ENCODE data around the gene COLQ.
"Not testable (repeated sequence)": the region's sequence is repeated elsewhere in the genome, so short reads cannot be mapped to it uniquely, and the experiment has no call there.

COLQ gene

GRCh38 chr3:15486979-15487378 lies 34.5 kb downstream of the COLQ start:
- no peak for ATAC-seq

GRCh38 chr3:15486020-15486419 lies 35.5 kb downstream of the COLQ start:
- no peak for ATAC-seq

DNA sequence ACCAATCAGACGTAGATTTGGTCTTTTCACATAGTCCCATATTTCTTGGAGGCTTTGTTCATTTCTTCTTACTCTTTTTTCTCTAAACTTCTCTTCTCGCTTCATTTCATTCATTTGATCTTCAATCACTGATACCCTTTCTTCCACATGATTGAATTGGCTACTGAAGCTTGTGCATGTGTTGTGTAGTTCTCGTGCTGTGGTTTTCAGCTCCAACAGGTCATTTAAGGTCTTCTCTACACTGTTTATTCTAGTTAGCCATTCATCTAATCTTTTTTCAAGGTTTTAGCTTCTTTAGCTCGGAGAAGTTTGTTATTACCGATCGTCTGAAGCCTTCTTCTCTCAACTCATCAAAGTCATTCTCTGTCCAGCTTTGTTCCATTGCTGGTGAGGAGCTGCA lies 37.0 kb downstream of the COLQ start:
- ATAC-seq = not testable (repeated sequence)

- ATAC-seq = no peak
These were observed 41.9 kb downstream of the COLQ start for GRCh38 chr3:15479400-15480224.

- ATAC-seq = no peak
These were observed 42.9 kb downstream of the COLQ start for GRCh38 chr3:15478640-15478979.

- ATAC-seq = no peak
These were observed 43.4 kb downstream of the COLQ start for GRCh38 chr3:15477951-15478639.

DNA sequence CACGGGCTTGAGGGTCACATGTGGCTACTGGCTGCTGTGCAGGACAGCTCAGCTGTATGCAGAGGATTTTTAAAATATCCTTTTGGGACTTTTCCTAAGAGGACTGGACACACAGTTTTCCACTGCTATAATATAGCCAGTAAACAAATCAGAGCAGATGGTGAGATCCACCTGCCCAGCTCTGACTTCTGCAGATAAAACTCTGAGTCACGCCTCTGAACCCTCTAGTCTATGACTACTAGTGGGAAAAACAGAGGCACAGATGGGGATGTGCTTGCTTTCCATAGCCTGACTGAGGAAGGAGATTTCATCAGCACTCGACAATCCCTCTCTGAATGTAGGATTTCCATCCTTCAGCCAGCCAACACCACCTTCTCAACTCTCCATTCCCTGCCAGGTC lies 45.1 kb downstream of the COLQ start:
- ATAC-seq = no peak

DNA sequence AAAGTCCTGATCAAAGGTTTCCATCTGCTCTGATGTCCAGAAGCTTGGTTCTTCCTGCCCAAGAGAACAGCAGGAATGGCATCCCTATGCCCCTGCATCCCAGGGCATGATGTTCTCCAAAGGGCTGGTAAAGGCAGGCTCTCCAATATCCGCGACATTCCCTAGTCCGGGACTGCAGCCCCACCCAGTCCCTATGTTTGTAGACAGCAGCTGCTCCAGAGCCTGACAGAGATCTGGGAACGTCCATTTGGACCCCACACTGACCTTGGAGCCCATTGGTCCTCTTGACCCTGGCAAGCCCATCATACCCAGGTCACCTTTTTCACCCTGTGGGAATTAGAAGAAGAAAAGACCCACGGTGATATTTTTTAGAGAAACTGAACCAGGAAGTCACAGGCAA lies 46.3 kb downstream of the COLQ start:
- no peak for ATAC-seq

DNA sequence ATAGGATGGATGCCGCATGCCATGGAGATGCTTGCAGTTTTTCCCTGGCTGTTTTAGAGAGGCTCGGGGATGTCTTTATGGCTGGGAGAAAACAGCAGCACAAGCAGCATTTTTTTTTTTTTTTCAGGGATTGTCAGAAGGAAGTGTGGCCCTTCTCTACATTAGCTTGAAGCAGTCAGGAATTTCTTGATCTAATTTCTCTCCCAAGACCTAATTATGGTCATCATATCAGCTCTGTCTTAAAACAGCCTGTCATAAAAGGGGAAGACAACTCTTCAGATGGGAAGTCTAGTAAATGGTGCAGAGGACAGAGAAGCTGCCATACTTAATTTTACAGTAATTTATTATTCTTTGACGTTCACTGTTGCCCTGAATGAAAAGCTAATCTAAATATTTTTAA lies 49.6 kb downstream of the COLQ start:
- no peak for ATAC-seq

- ATAC-seq = no peak
These were observed 50.7 kb downstream of the COLQ start for GRCh38 chr3:15470849-15471248.

GRCh38 chr3:15470261-15470660 lies 51.2 kb downstream of the COLQ start:
- ATAC-seq = no peak

DNA sequence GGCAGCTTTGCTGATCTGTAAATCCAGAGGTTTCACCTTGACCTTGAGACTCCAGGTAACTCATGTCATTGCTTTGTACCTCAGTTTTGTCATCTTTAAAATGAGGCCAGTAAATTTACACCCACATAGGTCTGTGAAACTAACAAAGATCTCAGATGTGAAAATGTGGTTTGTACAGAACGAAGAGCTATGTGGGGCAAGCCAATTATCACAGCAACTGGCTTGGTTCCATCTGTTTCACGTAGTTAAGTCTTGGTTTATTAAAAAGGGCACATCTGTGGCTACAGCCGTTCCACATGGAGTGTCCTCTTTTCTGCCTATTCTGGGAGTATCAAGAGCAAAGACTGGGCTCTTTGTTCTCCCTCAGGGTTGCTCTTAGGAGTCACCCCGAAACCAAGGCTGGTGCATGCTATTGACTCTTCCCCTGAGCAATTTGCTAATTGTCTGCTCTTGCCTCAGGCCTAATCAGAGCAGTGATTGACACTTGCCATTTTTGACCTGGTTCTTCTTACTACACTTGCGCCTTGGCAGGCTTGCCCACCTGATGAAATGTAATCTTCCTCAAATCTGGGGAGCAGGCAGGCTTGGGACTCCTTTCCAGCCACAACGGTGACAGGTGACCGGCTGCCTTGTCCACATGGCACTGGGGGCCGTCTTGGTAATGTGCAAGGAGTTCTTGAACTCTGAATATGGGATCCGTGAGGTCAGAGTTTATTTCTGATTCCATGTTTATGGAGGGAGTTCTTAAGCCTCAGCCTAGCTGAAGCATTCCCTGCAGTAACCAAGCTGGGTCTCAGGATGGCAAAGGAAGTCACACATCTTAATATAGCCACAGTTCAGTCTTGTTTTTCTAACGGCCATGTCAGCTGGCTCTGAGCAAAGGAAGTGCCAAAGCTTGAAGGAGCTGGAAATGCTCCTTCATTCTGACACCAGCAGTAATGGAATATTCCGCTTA lies 54.0 kb downstream of the COLQ start:
- no peak for ATAC-seq

DNA sequence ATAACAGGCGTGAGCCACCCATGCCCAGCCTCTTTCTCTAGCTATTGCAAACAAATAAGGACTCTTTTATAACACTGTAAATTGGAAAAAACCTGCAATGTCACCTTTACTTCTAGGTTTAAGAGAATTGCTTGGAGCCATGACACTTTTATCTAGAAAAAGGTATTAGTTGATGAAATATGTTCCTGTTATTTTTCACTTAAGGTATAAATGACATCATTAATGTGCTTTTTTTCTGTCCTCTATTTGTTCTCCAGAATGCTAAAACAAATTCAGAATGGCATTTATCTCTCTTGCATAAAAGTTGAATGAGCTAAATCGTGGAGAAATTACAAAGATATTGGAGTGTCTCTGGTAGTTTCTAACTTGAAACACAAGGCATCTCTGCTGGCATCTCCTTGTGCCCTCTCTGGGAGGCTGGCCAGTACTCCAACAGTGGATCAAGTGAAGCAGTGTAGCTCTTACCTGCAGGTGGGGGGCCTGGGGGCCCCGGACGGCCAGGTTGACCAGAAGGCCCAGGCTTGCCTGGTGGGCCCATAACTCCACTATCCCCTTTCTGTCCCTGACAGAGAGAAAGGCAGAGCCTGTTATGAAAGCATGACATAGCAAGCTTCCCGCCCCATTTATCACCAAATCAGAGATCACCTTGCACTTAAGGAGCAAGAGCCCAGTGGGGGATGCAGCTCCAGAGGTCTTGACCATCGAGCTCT lies 55.5 kb downstream of the COLQ start:
- ATAC-seq = no peak

DNA sequence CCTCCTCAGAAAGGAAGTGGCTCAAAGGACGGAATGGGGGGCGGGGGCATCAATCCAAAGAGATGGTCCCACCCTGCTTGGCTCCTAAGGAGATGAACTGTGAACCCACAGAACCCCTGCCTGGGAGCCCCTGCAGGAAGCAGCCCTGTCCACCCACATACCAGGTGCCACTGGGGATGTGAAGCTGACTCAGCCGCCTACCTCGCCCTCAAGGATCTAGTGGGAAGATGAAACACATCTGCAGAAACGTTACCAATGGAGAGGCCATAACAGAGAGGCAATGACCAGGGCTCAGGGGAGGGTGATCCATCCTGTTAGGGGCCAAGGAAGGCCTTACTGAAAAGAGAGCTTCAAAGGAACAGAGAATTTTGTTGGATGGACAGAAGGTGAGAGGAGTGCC lies 59.1 kb downstream of the COLQ start:
- ATAC-seq = no peak

DNA sequence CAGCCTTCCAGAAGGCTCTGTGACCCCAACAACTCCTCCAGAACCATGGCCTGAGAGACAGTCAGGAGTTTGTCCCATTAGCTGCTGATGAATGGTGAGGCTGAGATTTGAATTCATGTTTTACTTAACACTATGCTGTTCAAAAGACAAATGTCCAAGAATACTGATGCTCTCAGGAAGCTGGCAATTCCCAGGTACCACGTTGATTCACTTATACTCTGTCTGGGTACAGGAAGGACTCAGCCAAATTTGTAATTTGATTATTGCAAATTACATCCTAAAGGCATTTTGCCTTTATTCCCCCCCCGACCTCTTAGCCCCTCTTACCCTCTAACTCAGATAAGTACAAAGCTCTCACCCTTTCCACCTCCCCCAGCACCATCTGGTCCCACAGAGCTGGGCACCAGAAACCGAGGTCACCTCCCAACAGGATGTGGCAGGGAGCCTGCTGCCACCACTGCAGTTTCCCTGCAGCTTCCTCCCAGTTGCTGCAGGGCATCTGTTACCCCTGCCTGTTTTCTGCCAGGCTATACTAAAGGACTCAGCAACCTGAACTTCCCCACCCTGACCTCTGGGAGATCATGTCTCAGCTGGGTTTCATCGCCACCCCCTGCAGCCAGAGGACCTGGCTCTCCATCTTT lies 60.5 kb downstream of the COLQ start:
- ATAC-seq = no peak

DNA sequence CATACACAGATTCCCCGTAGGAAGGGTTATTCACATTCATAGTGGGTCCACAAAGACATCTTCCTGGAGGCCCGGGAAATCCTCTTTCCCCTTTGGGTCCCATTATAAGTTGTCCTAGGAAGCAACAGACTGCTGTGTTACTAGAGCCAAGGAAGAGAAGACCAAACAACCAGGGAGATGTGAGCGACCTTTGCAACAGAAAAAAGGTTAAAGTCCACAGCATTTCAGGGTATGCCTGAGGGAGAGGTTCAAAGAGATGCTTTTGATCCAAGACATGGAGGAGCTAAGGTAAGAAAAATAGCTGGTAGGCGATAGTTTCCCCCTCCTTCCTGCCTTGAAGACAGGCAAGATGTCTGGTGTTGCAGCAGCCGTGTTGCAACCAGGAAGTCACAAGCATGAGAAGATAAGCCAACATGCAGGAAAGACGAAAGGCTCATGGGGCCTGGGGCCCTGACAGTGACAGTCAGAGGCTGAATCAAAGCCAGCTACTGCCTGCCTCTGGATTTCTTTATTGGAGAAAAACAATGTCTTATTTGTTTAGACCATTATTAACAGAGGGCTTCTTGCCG lies 63.2 kb downstream of the COLQ start:
- ATAC-seq = no peak

DNA sequence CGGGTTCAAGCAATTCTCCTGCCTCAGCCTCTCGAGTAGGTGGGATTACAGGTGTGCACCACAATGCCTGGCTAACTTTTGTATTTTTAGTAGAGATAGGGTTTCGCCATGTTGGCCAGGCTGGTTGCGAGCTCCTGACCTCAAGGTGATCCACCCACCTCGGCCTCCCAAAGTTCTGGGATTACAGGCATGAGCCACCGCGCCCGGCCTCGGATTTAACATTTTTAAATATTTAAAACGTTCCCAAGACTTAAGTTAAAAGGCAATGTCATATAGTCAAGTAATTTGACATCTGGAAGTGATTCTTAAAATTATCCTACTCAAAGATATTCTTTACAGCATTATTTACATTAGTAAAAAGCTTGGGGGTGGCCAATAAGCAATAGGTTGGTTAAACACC lies 64.6 kb downstream of the COLQ start:
- not testable (repeated sequence) for ATAC-seq

GRCh38 chr3:15456321-15456720 lies 65.2 kb downstream of the COLQ start:
- ATAC-seq = no peak

GRCh38 chr3:15455756-15456155 lies 65.8 kb downstream of the COLQ start:
- no peak for ATAC-seq

DNA sequence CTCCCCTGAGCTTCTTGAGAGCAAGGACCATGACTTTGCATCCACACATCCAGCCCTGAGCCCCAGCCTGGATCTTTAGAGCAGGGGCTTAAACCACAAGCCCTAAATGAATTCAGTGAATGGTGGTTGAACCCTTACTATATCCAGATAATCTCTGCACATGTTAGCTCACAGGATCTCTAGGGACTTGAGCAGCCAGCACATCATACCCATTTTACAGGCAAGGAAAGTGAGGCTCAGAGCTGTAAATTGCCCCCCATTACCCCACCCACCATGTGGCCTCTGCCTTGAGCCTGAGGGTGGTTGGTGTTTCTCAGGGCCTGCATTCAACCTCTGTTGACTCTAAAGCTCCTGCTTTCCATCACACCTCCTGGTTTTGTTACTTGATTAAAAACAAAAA lies 66.5 kb downstream of the COLQ start:
- no peak for ATAC-seq

GRCh38 chr3:15453991-15454625 lies 67.4 kb downstream of the COLQ start:
- ATAC-seq = no peak

All from activated CD4-positive, CD25-positive, alpha-beta regulatory T cell treated with anti-CD3 and anti-CD28 coated beads, Interleukin-2, amount 50 U/mL, for 24 hours (primary cell).